B cell (primary cell): Measurements from ENCODE around the gene SMARCD3. TPM values are rescaled to one million over a fixed set of nuclear protein-coding genes. Genes with fewer than 3 reads are reported as not detected.

Experiments
- ATAC-seq: fragments of 200-7000 bp; cut with Tn5 transposase; one replicate; pipeline ENCODE4 v1.10.0; 2021; ENCODE audit warnings: low read depth, mild to moderate bottlenecking, moderate number of reproducible peaks, moderate library complexity
- CTCF ChIA-PET: fragments of 350-600 bp; sonication (Branson Sonifier 250); formaldehyde crosslinking; loops from one replicate; lab custom pipeline; 2021; ENCODE audit warnings: antibody characterized with exemption, inconsistent platforms; lab: Charles Lee
- POLR2A ChIA-PET: fragments of 350-600 bp; sonication (Branson Sonifier 250); formaldehyde crosslinking; loops from one replicate; lab custom pipeline; 2021; ENCODE audit warnings: antibody characterized with exemption; lab: Charles Lee
- DNase-seq: peaks from one replicate; pipeline ENCODE4 v3.0.0; 2013
- H2AFZ ChIP-seq: 2 replicates; pipeline ENCODE4 v1.6.1; 2012; ENCODE audit warnings: mild to moderate bottlenecking, low read depth, low read length; ENCODE audit not compliant: insufficient read depth, poor library complexity, severe bottlenecking
- H3K27ac ChIP-seq, 2 donors: 1 replicate in 1 of 2; 2 replicates in 1 of 2; pipeline ENCODE4 v1.5.1; 2012 to 2013; ENCODE audit warnings: low read length in 2 of 2, mild to moderate bottlenecking in 2 of 2, moderate library complexity in 1 of 2
- H3K27me3 ChIP-seq, 4 experiments: fragments of 200-600 bp in 1 of 4; sonication (generic) in 1 of 4; replicated peaks in 1 of 4; 1 replicate in 2 of 4; 2 replicates in 2 of 4; pipeline versions ENCODE4 v1.6.1 to v1.7.0; 2013 to 2016; ENCODE audit warnings: low read length in 3 of 4, mild to moderate bottlenecking in 2 of 4, mixed read lengths in 1 of 4, moderate library complexity in 1 of 4; ENCODE audit not compliant: insufficient read depth in 4 of 4, control insufficient read depth in 3 of 4; ENCODE audit errors: control extremely low read depth in 1 of 4
- H3K36me3 ChIP-seq, 2 experiments: replicated peaks in 1 of 2; 1 replicate in 1 of 2; 2 replicates in 1 of 2; pipeline versions ENCODE4 v1.6.1 to v1.7.1; 2013; ENCODE audit warnings: low read length in 1 of 2; ENCODE audit not compliant: insufficient read depth in 2 of 2, control insufficient read depth in 1 of 2; ENCODE audit errors: control extremely low read depth in 1 of 2, extremely low read depth in 1 of 2
- H3K4me1 ChIP-seq, 2 donors: fragments of 200-600 bp in 1 of 2; sonication (generic) in 1 of 2; 1 replicate in 1 of 2; 2 replicates in 1 of 2; pipeline versions ENCODE4 v1.5.1 to v1.6.1; 2013 to 2017; ENCODE audit warnings: low read length in 2 of 2; ENCODE audit not compliant: control insufficient read depth in 2 of 2, insufficient read depth in 2 of 2
- H3K4me2 ChIP-seq: replicated peaks from 2 replicates; pipeline ENCODE3; 2012; ENCODE audit warnings: mild to moderate bottlenecking, low read depth, low read length; ENCODE audit not compliant: poor library complexity, severe bottlenecking
- H3K4me3 ChIP-seq, 5 experiments: fragments of 200-600 bp in 1 of 5; sonication (generic) in 1 of 5; 1 replicate in 3 of 5; 2 replicates in 2 of 5; pipeline versions ENCODE4 v1.5.1 to v1.7.0; 2011 to 2016; ENCODE audit warnings: low read length in 4 of 5, mild to moderate bottlenecking in 4 of 5, low read depth in 2 of 5, control low read depth in 1 of 5, moderate library complexity in 1 of 5; ENCODE audit not compliant: insufficient read depth in 1 of 5; ENCODE audit errors: control extremely low read depth in 1 of 5, extremely low read depth in 1 of 5
- H3K79me2 ChIP-seq: fragments of 200-600 bp; sonication (generic); one replicate; pipeline ENCODE4 v1.6.0; 2016; ENCODE audit warnings: low read length; ENCODE audit not compliant: control insufficient read depth, insufficient read depth
- H3K9ac ChIP-seq: fragments of 200-600 bp; sonication (generic); 2 replicates; pipeline ENCODE4 v1.6.1; 2017; ENCODE audit warnings: mild to moderate bottlenecking, low read length, moderate library complexity
- H3K9me3 ChIP-seq, 3 donors: one replicate each; pipeline versions ENCODE4 v1.6.1 to v1.7.1; 2013; ENCODE audit warnings: low read length in 2 of 3; ENCODE audit not compliant: control insufficient read depth in 2 of 3, insufficient read depth in 1 of 3; ENCODE audit errors: control extremely low read depth in 1 of 3
- H4K20me1 ChIP-seq: 2 replicates; pipeline ENCODE4 v1.6.0; 2012; ENCODE audit warnings: mild to moderate bottlenecking, low read length; ENCODE audit not compliant: insufficient read depth, control insufficient read depth, poor library complexity, severe bottlenecking
- H3K27ac Mint-ChIP-seq: one replicate; pipeline ENCODE4 v1.8.0; 2021; ENCODE audit warnings: mixed read lengths
- H3K27me3 Mint-ChIP-seq: one replicate; pipeline ENCODE4 v1.8.0; 2021; ENCODE audit warnings: mixed read lengths
- H3K4me1 Mint-ChIP-seq: one replicate; pipeline ENCODE4 v1.8.0; 2021; ENCODE audit warnings: mixed read lengths
- H3K4me3 Mint-ChIP-seq: one replicate; pipeline ENCODE4 v1.8.0; 2021; ENCODE audit warnings: mixed read lengths
- H3K9me3 Mint-ChIP-seq: one replicate; pipeline ENCODE4 v1.8.0; 2022; ENCODE audit warnings: mixed read lengths; ENCODE audit not compliant: insufficient read depth
- CTCF ChIP-seq: fragments of 200-600 bp; IDR thresholded peaks from one replicate; pipeline ENCODE4 v1.8.0; 2022; ENCODE audit warnings: antibody characterized with exemption, mild to moderate bottlenecking
- EZH2 ChIP-seq: IDR thresholded peaks from 2 replicates; pipeline ENCODE4 v1.6.1; 2012; ENCODE audit warnings: borderline replicate concordance, low read depth, mild to moderate bottlenecking, moderate library complexity, low read length; ENCODE audit not compliant: insufficient read depth, poor library complexity, severe bottlenecking
- WGBS: methylation state at CpG from one replicate; pipeline ENCODE4 v1.1.5; 2013; ENCODE audit warnings: missing lambda C conversion rate; ENCODE audit not compliant: insufficient coverage; 5-methylcytosine and 5-hydroxymethylcytosine counted together
- intact Hi-C: fragments of 100-400 bp; cut with micrococcal nuclease; formaldehyde crosslinking; loops from one replicate; pipeline ENCODE4 v1.10.0; 2022
- polyA plus RNA-seq: library from polyadenylated mRNA; depleted of rRNA; stranded (reverse); fragments of >200 nt; gene quantifications from 2 replicates; pipeline ENCODE4 v1.2.3, GENCODE V29; 2012
- total RNA-seq, 2 donors: library from RNA; stranded (reverse); fragments of 120-200 nt in 1 of 2; gene quantifications; 1 replicate in 1 of 2; 2 replicates in 1 of 2; pipeline versions ENCODE4 v1.2.3 to v1.2.4, GENCODE V29; 2013 to 2022

SMARCD3 gene
- total and polyA plus RNA-seq, 2 donors (not counting 1 experiment from before 2014, with no cell fraction given): 1.0 TPM; not detected in 1

DNA sequence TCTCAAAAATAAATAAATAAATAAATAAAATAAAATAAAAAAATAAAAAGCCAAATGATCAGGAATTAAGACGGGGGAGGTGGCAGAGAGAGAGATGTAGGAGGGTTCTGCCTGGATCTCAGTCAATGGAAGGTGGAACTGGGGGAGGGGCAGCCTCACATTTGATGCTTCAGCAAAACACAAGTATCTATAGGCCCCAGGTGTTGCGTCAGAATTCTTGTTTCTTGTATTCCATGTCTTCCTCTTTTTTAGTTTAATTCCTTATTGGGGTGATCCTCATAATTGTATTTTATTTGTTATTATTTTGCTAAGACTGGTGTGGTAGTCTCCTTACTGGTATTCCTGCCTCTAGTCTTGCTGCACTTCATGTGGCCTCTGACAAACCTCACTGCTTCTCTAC is 41.4 kb upstream of the SMARCD3 start:
- no peak for TF ChIP-seq CTCF
- no peak for TF ChIP-seq EZH2

GRCh38 chr7:151286148-151286547 is 37.7 kb upstream of the SMARCD3 start:
- no peak overlapping the region for H3K4me3 ChIP-seq
- peaks cover 0 to 4% (median 0%) of the 10 kb centered on the region in 3 donors for H3K9me3 ChIP-seq
- no peak for TF ChIP-seq CTCF
- no peak for TF ChIP-seq EZH2
- peaks cover 0 to 7% (median 3%) of the 10 kb centered on the region in 4 experiments for H3K27me3 ChIP-seq
- H3K9ac ChIP-seq: no peak overlapping the region
- no peak overlapping the region for H2AFZ ChIP-seq
- Mint-ChIP-seq H3K4me1 (no peaks in the 10 kb centered on the region), H3K27me3 (peaks cover 32% of the 10 kb centered on the region), H3K9me3 (no peaks in the 10 kb centered on the region), H3K4me3 (no peak overlapping the region), H3K27ac (no peak overlapping the region)
- H3K36me3 ChIP-seq: no peaks in the 10 kb centered on the region
- WGBS: no CpG with 5 or more reads among the region's 2 CpGs
- DNase-seq (no peak), ATAC-seq (no peak)
- POLR2A ChIA-PET: no interaction called here
- CTCF ChIA-PET: interaction anchor here (0.7 kb wide), 1 partner anchor 82 kb away, joined by 5 read pairs; no protein-coding TSS in a partner anchor
- H4K20me1 ChIP-seq: no peaks in the 10 kb centered on the region
- H3K4me2 ChIP-seq: no peak overlapping the region
- no peaks in the 10 kb centered on the region for H3K79me2 ChIP-seq
- H3K27ac ChIP-seq: no peak overlapping the region
- intact Hi-C loops: no loop called here
- H3K4me1 ChIP-seq: no peaks in the 10 kb centered on the region

More for the DNA sequence above, 41.4 kb upstream of the SMARCD3 start:
- Histone ChIP-seq H3K9ac (no peak overlapping the region), H3K4me1 (no peaks in the 10 kb centered on the region), H2AFZ (no peak overlapping the region), H3K4me2 (no peak overlapping the region), H3K79me2 (no peaks in the 10 kb centered on the region), H3K27me3 (peaks cover 0 to 5% (median 4%) of the 10 kb centered on the region in 4 experiments), H3K9me3 (no peaks in the 10 kb centered on the region), H3K4me3 (no peak overlapping the region), H3K36me3 (no peaks in the 10 kb centered on the region), H3K27ac (no peak overlapping the region), H4K20me1 (no peaks in the 10 kb centered on the region)
- CTCF ChIA-PET: no interaction called here
- no peaks in the 10 kb centered on the region for H3K4me1 Mint-ChIP-seq
- no peak overlapping the region for H3K27ac Mint-ChIP-seq
- intact Hi-C loops: no loop called here
- H3K9me3 Mint-ChIP-seq: no peaks in the 10 kb centered on the region
- DNase-seq (no peak), ATAC-seq (no peak)
- WGBS: 100% methylated on average over 1 of the region's 2 CpGs
- no peak overlapping the region for H3K4me3 Mint-ChIP-seq
- H3K27me3 Mint-ChIP-seq: peaks cover 25% of the 10 kb centered on the region
- POLR2A ChIA-PET: no interaction called here
